Esophagus (tissue), 2 donors: ENCODE data around the gene PDGFD. TPM values are rescaled to one million over a fixed set of nuclear protein-coding genes. Genes with fewer than 3 reads are reported as not detected.

Experiments
- H3K27ac ChIP-seq, 2 donors: one replicate each; pipeline ENCODE4 v1.5.1; 2013; ENCODE audit warnings: low read depth in 2 of 2, mild to moderate bottlenecking in 2 of 2, inconsistent platforms in 1 of 2, low read length in 1 of 2, moderate library complexity in 1 of 2
- H3K27me3 ChIP-seq, 2 donors: one replicate each; pipeline ENCODE4 v1.6.1; 2013; ENCODE audit warnings: low read length in 2 of 2, control low read depth in 1 of 2, mild to moderate bottlenecking in 1 of 2; ENCODE audit not compliant: insufficient read depth in 2 of 2, control insufficient read depth in 1 of 2
- H3K36me3 ChIP-seq, 2 donors: one replicate each; pipeline ENCODE4 v1.6.1; 2013; ENCODE audit warnings: low read length in 1 of 2; ENCODE audit not compliant: control insufficient read depth in 2 of 2, insufficient read depth in 2 of 2
- H3K4me1 ChIP-seq, 2 donors: one replicate each; pipeline ENCODE4 v1.6.1; 2013; ENCODE audit warnings: low read length in 1 of 2; ENCODE audit not compliant: control insufficient read depth in 2 of 2, insufficient read depth in 2 of 2
- H3K4me3 ChIP-seq, 2 donors: one replicate each; pipeline ENCODE4 v1.5.1; 2013; ENCODE audit warnings: low read length in 2 of 2, mild to moderate bottlenecking in 2 of 2, low read depth in 1 of 2, moderate library complexity in 1 of 2
- H3K9me3 ChIP-seq, 2 donors: one replicate each; pipeline ENCODE4 v1.6.1; 2013; ENCODE audit warnings: mild to moderate bottlenecking in 2 of 2, low read depth in 1 of 2, low read length in 1 of 2, moderate library complexity in 1 of 2; ENCODE audit not compliant: control insufficient read depth in 2 of 2, insufficient read depth in 1 of 2
- WGBS, 2 donors: extraction: QIAGEN DNeasy Blood & Tissue Kit; methylation state at CpG; one replicate each; pipeline ENCODE4 v1.1.7; 2013; 5-methylcytosine and 5-hydroxymethylcytosine counted together
- polyA plus RNA-seq, 2 donors: library from polyadenylated mRNA; stranded (reverse); fragments of 200-250 nt; gene quantifications; one replicate each; pipeline ENCODE4 v1.2.3, GENCODE V29; 2013
- donor health status: healthy with polysubstance abuse.
- donor health status: Bipolar disorder and iron deficiency.

PDGFD gene
- polyA plus RNA-seq, 2 donors, result 0.35 to 0.52 TPM

DNA sequence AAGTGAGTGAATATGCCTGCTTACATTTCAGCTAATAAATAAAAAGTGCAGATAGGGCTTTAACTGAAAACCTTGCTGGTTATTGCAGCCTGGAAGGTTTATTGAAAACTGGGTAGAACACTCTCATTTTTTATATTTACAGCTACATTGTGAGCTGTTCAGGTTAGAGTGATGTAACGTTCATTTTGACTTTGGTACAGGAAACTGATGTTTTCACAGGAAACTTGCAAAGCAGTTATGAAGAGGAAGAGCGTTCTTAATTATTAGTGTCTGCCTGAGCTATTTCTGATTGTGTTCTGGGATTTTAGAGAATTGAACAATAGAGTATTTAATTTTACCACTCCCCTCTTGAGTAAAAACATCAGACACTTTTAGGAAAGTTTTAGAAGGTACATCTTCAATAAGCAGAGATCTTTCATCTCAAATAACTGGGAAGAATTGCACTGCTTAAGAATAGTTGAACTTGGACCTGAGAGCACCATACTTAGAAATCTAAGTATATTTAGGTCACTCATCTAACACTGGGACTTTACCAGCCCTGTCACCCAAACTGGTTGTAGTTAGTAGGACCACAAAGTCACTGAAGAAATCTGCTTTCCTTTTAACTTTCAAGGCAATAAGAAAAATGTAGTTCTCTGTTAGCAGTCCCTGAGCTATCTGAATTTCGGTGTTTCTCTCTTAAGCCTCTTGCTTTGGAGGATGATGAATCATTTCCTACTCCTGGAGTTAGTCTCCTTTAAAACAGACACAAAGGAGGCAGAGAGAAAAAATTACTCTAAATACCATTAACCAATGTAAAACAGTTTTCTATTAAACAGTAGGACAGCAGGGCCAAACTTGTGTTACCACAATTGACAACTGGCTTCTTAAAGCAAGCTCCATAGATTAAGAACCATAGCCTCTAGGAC, 256.1 kb downstream of the PDGFD start:
- Histone ChIP-seq H3K36me3 (no peaks in the 10 kb centered on the region), H3K4me3 (no peak overlapping the region), H3K27ac (no peak overlapping the region), H3K4me1 (no peaks in the 10 kb centered on the region), H3K9me3 (no peaks in the 10 kb centered on the region), H3K27me3 (no peaks in the 10 kb centered on the region)
- 57 to 65% methylated on average over 3 of the region's 3 CpGs for WGBS, 2 donors

DNA sequence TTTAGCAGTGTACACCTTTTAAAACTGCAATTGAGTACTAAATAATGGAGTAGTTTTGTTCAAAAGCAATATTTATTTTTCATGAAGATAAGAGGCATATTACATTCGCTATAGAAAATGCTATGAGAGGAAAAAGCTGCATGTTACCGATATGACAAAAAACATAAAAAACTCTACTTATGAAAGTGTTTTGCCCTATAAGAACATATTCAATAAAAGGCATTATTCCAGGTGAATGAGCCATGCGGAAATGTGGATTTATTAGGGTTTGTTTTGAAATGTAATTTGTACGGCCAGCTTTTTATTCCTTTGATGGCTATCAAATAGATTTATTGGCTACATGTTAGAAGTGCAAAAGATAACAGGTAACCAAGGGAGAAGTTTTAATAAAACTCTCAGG, 256.8 kb downstream of the PDGFD start:
- no peak overlapping the region for H3K27ac ChIP-seq
- no peaks in the 10 kb centered on the region for H3K27me3 ChIP-seq
- WGBS, 2 donors, result 66 to 78% methylated on average over 4 of the region's 4 CpGs
- H3K4me3 ChIP-seq, result no peak overlapping the region
- no peaks in the 10 kb centered on the region for H3K36me3 ChIP-seq
- no peaks in the 10 kb centered on the region for H3K9me3 ChIP-seq
- H3K4me1 ChIP-seq, result no peaks in the 10 kb centered on the region

DNA sequence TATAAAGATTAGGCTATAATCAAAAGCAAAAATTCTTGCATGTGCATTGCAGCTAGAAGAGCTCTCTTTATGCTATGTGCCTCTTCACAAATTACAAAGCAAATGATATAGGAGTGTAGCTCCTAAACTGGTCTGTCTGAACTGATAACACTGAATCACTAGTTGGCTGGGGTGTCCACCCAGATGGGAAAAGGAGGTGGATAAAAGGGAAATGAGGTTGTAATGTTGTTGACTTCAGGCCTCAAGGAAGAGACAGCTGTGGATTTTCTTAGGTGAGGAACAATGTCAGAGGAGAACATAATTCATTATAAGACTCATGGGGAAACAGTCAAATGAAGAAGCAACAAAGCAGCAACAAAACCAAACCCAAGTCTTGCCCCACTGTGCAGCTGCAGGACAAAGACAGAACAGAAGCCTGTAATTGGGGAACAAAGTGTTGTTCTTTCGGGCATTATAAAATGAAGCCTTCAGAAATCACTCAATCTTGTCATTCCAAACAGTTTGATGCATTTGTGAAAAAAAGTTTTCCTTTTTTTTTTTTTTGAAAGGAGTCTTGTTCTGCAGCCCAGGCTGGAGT, 257.6 kb downstream of the PDGFD start:
- Histone ChIP-seq H3K4me1 (no peaks in the 10 kb centered on the region), H3K36me3 (no peaks in the 10 kb centered on the region), H3K27me3 (no peaks in the 10 kb centered on the region), H3K9me3 (no peaks in the 10 kb centered on the region), H3K4me3 (no peak overlapping the region), H3K27ac (no peak overlapping the region)
- 76 to 80% methylated on average over 1 of the region's 1 CpG for WGBS, 2 donors

DNA sequence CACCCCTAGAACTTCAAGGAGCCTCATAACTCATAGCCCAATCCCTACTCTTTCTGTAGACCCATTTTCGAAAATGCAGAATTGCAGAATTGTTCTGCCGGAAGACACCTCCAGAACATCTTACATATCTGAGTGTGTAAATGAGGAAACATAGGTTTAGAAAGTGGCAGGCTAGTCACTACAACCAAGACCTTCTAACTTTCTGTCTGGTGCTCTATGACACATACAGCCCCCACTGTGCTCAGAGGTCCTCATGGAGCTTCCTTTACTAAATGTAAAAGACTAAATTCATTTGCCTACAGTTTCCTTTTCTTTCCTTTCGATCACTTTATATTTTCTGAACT, 259.7 kb downstream of the PDGFD start:
- no peaks in the 10 kb centered on the region for H3K9me3 ChIP-seq
- H3K4me3 ChIP-seq, result no peak overlapping the region
- 70 to 90% methylated on average over 3 of the region's 3 CpGs for WGBS, 2 donors
- H3K27ac ChIP-seq, result no peak overlapping the region
- H3K4me1 ChIP-seq, result no peaks in the 10 kb centered on the region
- no peaks in the 10 kb centered on the region for H3K36me3 ChIP-seq
- no peaks in the 10 kb centered on the region for H3K27me3 ChIP-seq

DNA sequence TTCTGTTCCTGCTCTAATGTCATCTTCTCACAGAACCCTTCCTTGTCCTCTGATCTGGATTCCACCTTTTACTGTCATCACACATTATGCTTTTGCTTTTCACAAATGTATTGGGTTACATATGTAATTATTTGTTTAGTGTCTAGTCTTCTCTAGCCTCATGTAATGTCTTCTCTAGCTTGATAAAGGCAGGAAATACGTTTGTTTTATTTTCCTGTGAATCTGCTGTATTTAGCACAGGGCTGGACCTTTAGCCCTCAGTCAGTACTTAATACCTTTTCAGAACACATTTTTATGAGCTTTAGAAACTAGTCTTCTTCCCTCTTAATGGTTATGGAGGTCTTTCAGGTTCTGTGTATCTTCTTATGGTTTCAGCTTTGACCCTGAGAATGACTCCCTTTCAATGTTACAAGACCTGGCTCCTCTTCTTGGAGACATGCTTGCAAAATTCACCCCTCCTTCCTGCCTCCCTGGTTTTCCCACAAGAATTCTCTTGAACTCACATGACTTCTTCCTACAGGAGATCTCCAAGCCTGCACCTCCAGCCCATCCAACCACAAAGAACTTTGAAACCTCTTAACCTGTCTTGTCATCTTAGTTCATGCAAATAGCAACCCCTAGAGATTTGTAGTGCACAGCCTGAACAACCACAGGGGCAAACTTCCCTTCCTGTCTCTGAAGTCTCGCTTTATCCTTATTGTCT, 260.2 kb downstream of the PDGFD start:
- Histone ChIP-seq H3K4me1 (no peaks in the 10 kb centered on the region), H3K27me3 (no peaks in the 10 kb centered on the region), H3K27ac (no peak overlapping the region), H3K4me3 (no peak overlapping the region), H3K36me3 (no peaks in the 10 kb centered on the region), H3K9me3 (no peaks in the 10 kb centered on the region)
- WGBS, 2 donors, result 62 to 75% methylated on average over 2 of the region's 2 CpGs

DNA sequence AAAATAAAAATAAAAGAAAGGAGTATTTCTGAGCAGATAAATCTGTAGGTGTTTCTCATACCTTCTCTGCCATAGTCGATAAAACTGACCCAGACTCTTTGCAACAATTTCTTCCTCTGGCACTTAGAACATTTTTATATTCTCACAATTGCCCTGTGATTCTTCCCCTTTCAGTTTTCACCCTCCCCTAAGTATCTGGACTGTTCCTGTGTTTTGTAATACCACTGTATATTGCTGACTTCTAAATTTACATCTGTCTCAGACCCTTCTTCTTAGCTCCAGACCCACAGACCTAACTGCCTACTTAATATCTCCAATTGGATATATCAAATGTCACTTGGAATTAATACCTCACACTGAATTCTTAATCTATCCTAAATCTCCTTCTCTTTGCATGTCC, 261.0 kb downstream of the PDGFD start:
- Histone ChIP-seq H3K4me1 (no peaks in the 10 kb centered on the region), H3K27ac (no peak overlapping the region), H3K27me3 (no peaks in the 10 kb centered on the region), H3K4me3 (no peak overlapping the region), H3K9me3 (no peaks in the 10 kb centered on the region), H3K36me3 (no peaks in the 10 kb centered on the region)
- WGBS, 2 donors, result 79 to 81% methylated on average over 1 of the region's 1 CpG

DNA sequence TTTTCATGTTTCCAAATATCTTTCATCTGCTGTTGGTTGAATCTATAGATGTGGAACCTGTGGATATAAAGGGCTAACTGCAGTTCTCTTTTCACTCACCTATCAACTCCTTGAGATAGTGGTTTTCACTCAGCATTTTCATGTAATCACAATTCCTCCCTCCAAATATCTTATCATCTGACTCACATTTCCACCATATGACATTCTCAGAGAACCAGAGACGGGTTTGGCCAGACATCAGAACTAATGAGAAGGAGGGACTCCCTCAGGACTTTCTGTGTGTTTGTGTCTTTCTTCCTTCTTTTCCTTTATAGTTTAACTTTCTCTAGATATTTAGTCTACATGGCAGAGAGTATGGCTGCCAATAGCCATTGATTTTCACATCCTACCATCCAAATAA, 262.3 kb downstream of the PDGFD start:
- H3K4me3 ChIP-seq, result no peak overlapping the region
- H3K4me1 ChIP-seq, result no peaks in the 10 kb centered on the region
- 70 to 79% methylated on average over 1 of the region's 1 CpG for WGBS, 2 donors
- no peaks in the 10 kb centered on the region for H3K9me3 ChIP-seq
- H3K27ac ChIP-seq, result no peak overlapping the region
- H3K36me3 ChIP-seq, result no peaks in the 10 kb centered on the region
- no peaks in the 10 kb centered on the region for H3K27me3 ChIP-seq

DNA sequence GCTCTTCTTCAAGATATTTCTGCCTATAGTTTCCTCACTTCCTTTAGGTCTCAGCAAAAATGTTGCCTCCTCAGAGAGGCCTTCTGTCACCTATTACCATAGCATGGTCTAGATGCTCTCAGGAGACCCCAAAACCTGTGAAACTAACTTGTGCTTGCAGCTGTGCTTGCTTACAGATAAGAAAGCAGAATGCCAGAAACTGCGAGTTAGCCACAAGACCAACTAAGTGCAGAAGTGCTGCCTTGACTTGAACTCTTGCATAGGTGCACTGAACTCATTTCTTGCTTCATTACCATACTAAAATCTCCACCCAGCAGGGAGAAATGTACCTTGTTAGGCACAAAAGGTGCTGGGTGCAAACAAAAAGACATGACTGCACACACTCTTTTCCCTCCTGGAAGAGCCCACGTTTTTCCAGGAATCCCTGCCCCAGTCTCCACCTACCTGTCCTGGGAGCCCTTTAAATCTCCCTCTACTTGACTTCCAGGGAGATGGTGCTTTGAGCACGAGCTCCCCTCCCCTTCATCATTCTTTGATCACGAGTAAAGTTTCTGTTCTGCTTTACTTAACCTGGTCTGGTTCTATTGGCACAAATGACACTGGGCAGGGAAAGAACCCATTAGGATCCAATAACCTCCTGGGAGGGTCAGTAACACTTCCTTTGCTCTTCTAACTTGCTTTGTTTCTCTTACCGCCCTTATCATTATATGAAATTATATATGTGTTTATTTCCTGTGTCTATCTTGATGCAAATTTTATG, 265.2 kb downstream of the PDGFD start:
- Histone ChIP-seq H3K9me3 (no peaks in the 10 kb centered on the region), H3K4me1 (no peaks in the 10 kb centered on the region), H3K27ac (no peak overlapping the region), H3K36me3 (no peaks in the 10 kb centered on the region), H3K4me3 (no peak overlapping the region), H3K27me3 (no peaks in the 10 kb centered on the region)
- 71 to 74% methylated on average over 5 of the region's 5 CpGs for WGBS, 2 donors

DNA sequence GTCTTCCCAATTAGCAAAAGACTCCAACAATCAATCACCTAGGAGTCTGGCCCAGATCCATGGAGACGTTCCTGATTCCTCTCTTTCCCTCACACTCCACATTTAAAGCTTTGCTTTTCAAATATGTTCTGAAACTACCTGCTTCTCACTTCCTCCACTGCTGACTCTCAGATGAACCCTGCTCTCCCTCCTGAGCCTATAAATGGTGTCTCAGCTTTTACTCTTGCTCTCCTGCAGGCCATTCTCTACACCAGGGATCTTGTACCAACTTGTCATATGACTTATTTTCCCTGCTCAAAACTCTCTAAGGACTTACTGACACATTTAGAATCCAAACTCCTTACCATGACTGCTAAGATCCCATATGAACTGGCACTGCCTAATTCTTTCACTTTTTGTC, 265.9 kb downstream of the PDGFD start:
- 13 to 17% methylated on average over 1 of the region's 1 CpG for WGBS, 2 donors
- Histone ChIP-seq H3K27ac (no peak overlapping the region), H3K4me1 (no peaks in the 10 kb centered on the region), H3K27me3 (no peaks in the 10 kb centered on the region), H3K4me3 (no peak overlapping the region), H3K9me3 (no peaks in the 10 kb centered on the region), H3K36me3 (no peaks in the 10 kb centered on the region)
